ENCODE results near the gene DBH. TPM values are rescaled to one million over a fixed set of nuclear protein-coding genes. Genes with fewer than 3 reads are reported as not detected.

Gene DBH
- total and polyA plus RNA-seq, 2 donors (not counting 1 experiment from before 2014, with no cell fraction given), result not detected

DNA sequence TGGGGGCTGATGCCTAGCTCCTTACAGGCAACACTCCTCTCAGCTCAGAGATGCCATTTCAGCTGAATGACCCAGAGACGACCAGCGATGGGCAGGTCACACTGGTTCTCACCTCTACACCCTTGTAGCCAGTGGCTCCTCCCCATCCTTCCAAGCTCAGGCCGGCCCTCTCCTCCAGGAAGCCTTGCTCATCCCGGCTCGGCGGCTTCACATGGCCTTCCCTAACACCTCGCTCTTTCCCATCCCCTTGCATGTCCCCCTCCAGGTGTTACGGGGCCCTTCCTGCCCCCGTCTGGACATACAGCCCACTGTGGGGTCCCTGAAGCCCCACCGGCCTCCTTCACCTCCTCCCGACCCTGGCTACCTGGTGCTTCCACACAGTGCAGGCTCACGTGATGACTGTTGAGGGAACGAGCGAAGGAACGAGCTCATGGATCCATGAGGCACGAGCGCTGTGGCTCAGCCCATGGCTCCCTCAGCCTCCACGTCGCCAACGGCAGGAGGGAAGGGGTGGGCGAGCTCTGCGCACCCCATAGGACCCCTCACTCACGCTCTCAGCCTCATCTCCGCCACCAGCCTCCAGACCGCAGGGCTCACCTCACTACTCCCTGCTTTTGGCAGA, 56.3 kb downstream of the DBH start:
- H2AFZ ChIP-seq (ENCODE audit: insufficient read depth, low read depth, low read length, poor library complexity, severe bottlenecking), result no peak overlapping the region
- no peak overlapping the region for H3K4me3 ChIP-seq (ENCODE audit: control extremely low read depth in 1 of 5, extremely low read depth in 1 of 5, insufficient read depth in 1 of 5, low read depth in 2 of 5, low read length in 4 of 5)
- ChIA-PET POLR2A (no interaction called here), CTCF (no interaction called here)
- 87% methylated on average over 23 of the region's 25 CpGs for WGBS (ENCODE audit: insufficient coverage)
- TF ChIP-seq, protein P1, sequence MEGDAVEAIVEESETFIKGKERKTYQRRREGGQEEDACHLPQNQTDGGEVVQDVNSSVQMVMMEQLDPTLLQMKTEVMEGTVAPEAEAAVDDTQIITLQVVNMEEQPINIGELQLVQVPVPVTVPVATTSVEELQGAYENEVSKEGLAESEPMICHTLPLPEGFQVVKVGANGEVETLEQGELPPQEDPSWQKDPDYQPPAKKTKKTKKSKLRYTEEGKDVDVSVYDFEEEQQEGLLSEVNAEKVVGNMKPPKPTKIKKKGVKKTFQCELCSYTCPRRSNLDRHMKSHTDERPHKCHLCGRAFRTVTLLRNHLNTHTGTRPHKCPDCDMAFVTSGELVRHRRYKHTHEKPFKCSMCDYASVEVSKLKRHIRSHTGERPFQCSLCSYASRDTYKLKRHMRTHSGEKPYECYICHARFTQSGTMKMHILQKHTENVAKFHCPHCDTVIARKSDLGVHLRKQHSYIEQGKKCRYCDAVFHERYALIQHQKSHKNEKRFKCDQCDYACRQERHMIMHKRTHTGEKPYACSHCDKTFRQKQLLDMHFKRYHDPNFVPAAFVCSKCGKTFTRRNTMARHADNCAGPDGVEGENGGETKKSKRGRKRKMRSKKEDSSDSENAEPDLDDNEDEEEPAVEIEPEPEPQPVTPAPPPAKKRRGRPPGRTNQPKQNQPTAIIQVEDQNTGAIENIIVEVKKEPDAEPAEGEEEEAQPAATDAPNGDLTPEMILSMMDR (IDR thresholded peaks at IDR 0.05), result no peak
- TF ChIP-seq EZH2 (IDR thresholded peaks at IDR 0.05; ENCODE audit: borderline replicate concordance, insufficient read depth, low read depth, low read length, poor library complexity, severe bottlenecking), result no peak
- peaks cover 0 to 12% (median 0%) of the 10 kb centered on the region in 4 experiments for H3K27me3 ChIP-seq (replicated peaks in 1 of 4; ENCODE audit: control extremely low read depth in 1 of 4, control insufficient read depth in 3 of 4, insufficient read depth in 4 of 4, low read length in 3 of 4)
- H3K4me2 ChIP-seq (replicated peaks; ENCODE audit: low read depth, low read length, poor library complexity, severe bottlenecking), result no peak overlapping the region
- no peak overlapping the region for H3K27ac ChIP-seq (ENCODE audit: low read length in 2 of 2)
- ATAC-seq (ENCODE audit: low read depth) (no peak), DNase-seq (no peak)
- no peak overlapping the region for H3K9ac ChIP-seq (ENCODE audit: low read length)
- intact Hi-C loops (cut with micrococcal nuclease), result no loop called here
- Mint-ChIP-seq H3K27ac (no peak overlapping the region), H3K9me3 (ENCODE audit: insufficient read depth) (no peaks in the 10 kb centered on the region), H3K4me1 (no peaks in the 10 kb centered on the region), H3K4me3 (no peak overlapping the region), H3K27me3 (peaks cover 25% of the 10 kb centered on the region)
- H3K79me2 ChIP-seq (ENCODE audit: control insufficient read depth, insufficient read depth, low read length), result no peaks in the 10 kb centered on the region
- H3K4me1 ChIP-seq (ENCODE audit: control insufficient read depth in 2 of 2, insufficient read depth in 2 of 2, low read length in 2 of 2), result no peaks in the 10 kb centered on the region
- no peaks in the 10 kb centered on the region for H3K36me3 ChIP-seq (replicated peaks in 1 of 2; ENCODE audit: control extremely low read depth in 1 of 2, control insufficient read depth in 1 of 2, extremely low read depth in 1 of 2, insufficient read depth in 2 of 2, low read length in 1 of 2)
- H3K9me3 ChIP-seq (ENCODE audit: control extremely low read depth in 1 of 3, control insufficient read depth in 2 of 3, insufficient read depth in 1 of 3, low read length in 2 of 3), result peaks cover 0 to 5% (median 0%) of the 10 kb centered on the region in 3 donors
- H4K20me1 ChIP-seq (ENCODE audit: control insufficient read depth, insufficient read depth, low read length, poor library complexity, severe bottlenecking), result no peaks in the 10 kb centered on the region

DNA sequence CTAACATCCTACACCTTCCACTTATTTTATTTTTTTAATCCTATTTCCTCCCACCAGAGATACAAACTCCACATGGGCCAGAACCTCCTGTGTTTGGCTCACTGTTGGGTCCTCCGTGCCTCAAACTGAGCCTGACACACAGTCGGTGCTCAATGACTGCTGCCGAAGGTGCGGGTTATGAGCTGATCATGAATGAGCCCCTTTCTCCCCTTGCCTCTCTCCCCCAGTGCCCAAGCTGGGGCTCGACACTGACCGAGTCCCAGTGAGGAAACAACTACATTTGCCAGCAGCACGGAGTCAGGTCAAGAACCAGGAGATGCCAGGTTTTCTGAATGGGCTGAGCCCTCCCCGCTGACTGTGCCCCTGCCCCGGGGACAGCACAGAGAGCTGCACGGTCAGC, 57.0 kb downstream of the DBH start:
- no peaks in the 10 kb centered on the region for H3K79me2 ChIP-seq (ENCODE audit: control insufficient read depth, insufficient read depth, low read length)
- H3K4me1 ChIP-seq (ENCODE audit: control insufficient read depth in 2 of 2, insufficient read depth in 2 of 2, low read length in 2 of 2), result no peaks in the 10 kb centered on the region
- 97% methylated on average over 9 of the region's 10 CpGs for WGBS (ENCODE audit: insufficient coverage)
- TF ChIP-seq, protein P1 (IDR thresholded peaks at IDR 0.05), result no peak
- no peak for TF ChIP-seq EZH2 (IDR thresholded peaks at IDR 0.05; ENCODE audit: borderline replicate concordance, insufficient read depth, low read depth, low read length, poor library complexity, severe bottlenecking)
- Mint-ChIP-seq H3K4me3 (no peak overlapping the region), H3K9me3 (ENCODE audit: insufficient read depth) (no peaks in the 10 kb centered on the region), H3K4me1 (no peaks in the 10 kb centered on the region), H3K27ac (no peak overlapping the region), H3K27me3 (peaks cover 25% of the 10 kb centered on the region)
- H2AFZ ChIP-seq (ENCODE audit: insufficient read depth, low read depth, low read length, poor library complexity, severe bottlenecking), result no peak overlapping the region
- intact Hi-C loops (cut with micrococcal nuclease), result no loop called here
- peaks cover 0 to 12% (median 0%) of the 10 kb centered on the region in 4 experiments for H3K27me3 ChIP-seq (replicated peaks in 1 of 4; ENCODE audit: control extremely low read depth in 1 of 4, control insufficient read depth in 3 of 4, insufficient read depth in 4 of 4, low read length in 3 of 4)
- no peaks in the 10 kb centered on the region for H3K36me3 ChIP-seq (replicated peaks in 1 of 2; ENCODE audit: control extremely low read depth in 1 of 2, control insufficient read depth in 1 of 2, extremely low read depth in 1 of 2, insufficient read depth in 2 of 2, low read length in 1 of 2)
- H3K9ac ChIP-seq (ENCODE audit: low read length), result no peak overlapping the region
- ATAC-seq (ENCODE audit: low read depth) (no peak), DNase-seq (no peak)
- ChIA-PET CTCF (no interaction called here), POLR2A (no interaction called here)
- no peak overlapping the region for H3K27ac ChIP-seq (ENCODE audit: low read length in 2 of 2)
- H3K4me2 ChIP-seq (replicated peaks; ENCODE audit: low read depth, low read length, poor library complexity, severe bottlenecking), result no peak overlapping the region
- H3K9me3 ChIP-seq (ENCODE audit: control extremely low read depth in 1 of 3, control insufficient read depth in 2 of 3, insufficient read depth in 1 of 3, low read length in 2 of 3), result peaks cover 0 to 5% (median 0%) of the 10 kb centered on the region in 3 donors
- no peak overlapping the region for H3K4me3 ChIP-seq (ENCODE audit: control extremely low read depth in 1 of 5, extremely low read depth in 1 of 5, insufficient read depth in 1 of 5, low read depth in 2 of 5, low read length in 4 of 5)
- no peaks in the 10 kb centered on the region for H4K20me1 ChIP-seq (ENCODE audit: control insufficient read depth, insufficient read depth, low read length, poor library complexity, severe bottlenecking)
